CD4-positive, alpha-beta T cell (primary cell): Measurements from ENCODE around the gene NOX1. TPM values are rescaled to one million over a fixed set of nuclear protein-coding genes. Genes with fewer than 3 reads are reported as not detected.
A peak's percentile ranks its signal among the peaks of the same experiment; 100 is the strongest.

ENCODE experiments used
- ATAC-seq: fragments of 200-7000 bp; cut with Tn5 transposase; one replicate; pipeline ENCODE4 v1.10.0; 2022; ENCODE audit warnings: mild to moderate bottlenecking; ENCODE audit not compliant: poor library complexity
- CTCF ChIA-PET: fragments of 350-600 bp; sonication (Branson Sonifier 250); formaldehyde crosslinking; loops from one replicate; lab custom pipeline; 2021; ENCODE audit warnings: antibody characterized with exemption, inconsistent platforms; lab: Charles Lee
- POLR2A ChIA-PET: fragments of 350-600 bp; sonication (Branson Sonifier 250); formaldehyde crosslinking; loops from one replicate; lab custom pipeline; 2021; ENCODE audit warnings: antibody characterized with exemption, inconsistent platforms; lab: Charles Lee
- DNase-seq, 14 experiments: peaks; one replicate each; pipeline ENCODE4 v3.0.0-alpha.2; 2013 to 2020; ENCODE audit warnings: mixed read lengths in 2 of 14
- H3K27ac ChIP-seq, 2 donors: one replicate each; pipeline versions ENCODE4 v1.5.1 to v1.7.0; 2013; ENCODE audit warnings: low read length in 2 of 2, low read depth in 1 of 2, mild to moderate bottlenecking in 1 of 2
- H3K27me3 ChIP-seq, 2 experiments: 1 replicate in 1 of 2; 2 replicates in 1 of 2; pipeline versions ENCODE4 v1.6.1 to v1.7.0; 2013; ENCODE audit warnings: low read length in 2 of 2, control low read depth in 1 of 2, mild to moderate bottlenecking in 1 of 2, moderate library complexity in 1 of 2; ENCODE audit not compliant: insufficient read depth in 2 of 2, control insufficient read depth in 1 of 2
- H3K36me3 ChIP-seq: one replicate; pipeline ENCODE4 v1.6.1; 2013; ENCODE audit warnings: low read length, control low read depth; ENCODE audit not compliant: insufficient read depth
- H3K4me1 ChIP-seq: one replicate; pipeline ENCODE4 v1.6.1; 2013; ENCODE audit warnings: low read length, control low read depth; ENCODE audit not compliant: insufficient read depth
- H3K4me3 ChIP-seq: one replicate; pipeline ENCODE4 v1.5.1; 2013; ENCODE audit warnings: mild to moderate bottlenecking, low read length, moderate library complexity
- H3K9me3 ChIP-seq, 2 experiments: 1 replicate in 1 of 2; 2 replicates in 1 of 2; pipeline versions ENCODE4 v1.6.1 to v1.7.0; 2013; ENCODE audit warnings: low read length in 2 of 2, mild to moderate bottlenecking in 2 of 2, control low read depth in 1 of 2, moderate library complexity in 1 of 2; ENCODE audit not compliant: control insufficient read depth in 1 of 2, insufficient read depth in 1 of 2
- H3K27ac Mint-ChIP-seq: one replicate; pipeline ENCODE4 v1.8.0; 2020; ENCODE audit warnings: mixed read lengths
- H3K27me3 Mint-ChIP-seq: one replicate; pipeline ENCODE4 v1.8.0; 2021; ENCODE audit warnings: mixed read lengths
- H3K36me3 Mint-ChIP-seq: one replicate; pipeline ENCODE4 v1.8.0; 2021; ENCODE audit warnings: low read depth, mixed read lengths
- H3K4me1 Mint-ChIP-seq: one replicate; pipeline ENCODE4 v1.8.0; 2021; ENCODE audit warnings: low read depth, mixed read lengths
- H3K4me3 Mint-ChIP-seq: one replicate; pipeline ENCODE4 v1.8.0; 2020; ENCODE audit warnings: mild to moderate bottlenecking, mixed read lengths
- H3K9me3 Mint-ChIP-seq: one replicate; pipeline ENCODE4 v1.8.0; 2020; ENCODE audit warnings: mixed read lengths
- CTCF ChIP-seq: fragments of 200-600 bp; IDR thresholded peaks from one replicate; pipeline ENCODE4 v1.8.0; 2022; ENCODE audit warnings: antibody characterized with exemption, mild to moderate bottlenecking
- intact Hi-C, 2 experiments: fragments of 100-400 bp; cut with DNase I in 1 of 2; cut with micrococcal nuclease in 1 of 2; formaldehyde crosslinking; loops; one replicate each; pipeline versions ENCODE4 v1.15.1 to v1.9.0; 2023 to 2025; cut with DNase I, micrococcal nuclease
- total RNA-seq, 174 experiments: library from RNA in 2 of 174; stranded (reverse) in 2 of 174; gene quantifications; one replicate each; pipeline ENCODE4 v1.2.3 and lab custom pipeline; 2021 to 2026

Gene NOX1
- total RNA-seq, 2 experiments from 2014 or later: 0.36 TPM; not detected in 1

- no peak for TF ChIP-seq CTCF
- no peak overlapping the region for H3K4me3 Mint-ChIP-seq
- DNase-seq (no peak), ATAC-seq (no peak)
- H3K4me1 Mint-ChIP-seq: no peaks in the 10 kb centered on the region
- no peaks in the 10 kb centered on the region for H3K27me3 ChIP-seq
- ChIA-PET CTCF (no interaction called here), POLR2A (no interaction called here)
- no peak overlapping the region for H3K27ac ChIP-seq
- no peaks in the 10 kb centered on the region for H3K9me3 Mint-ChIP-seq
- H3K27me3 Mint-ChIP-seq: no peaks in the 10 kb centered on the region
- H3K36me3 Mint-ChIP-seq: no peaks in the 10 kb centered on the region
- H3K36me3 ChIP-seq: no peaks in the 10 kb centered on the region
- H3K27ac Mint-ChIP-seq: no peak overlapping the region
- H3K9me3 ChIP-seq: no peaks in the 10 kb centered on the region
- H3K4me1 ChIP-seq: no peaks in the 10 kb centered on the region
- H3K4me3 ChIP-seq: no peak overlapping the region
- intact Hi-C loops: no loop called here
Observed at GRCh38 chrX:100850317-100850716, 23.8 kb downstream of the NOX1 start.

DNA sequence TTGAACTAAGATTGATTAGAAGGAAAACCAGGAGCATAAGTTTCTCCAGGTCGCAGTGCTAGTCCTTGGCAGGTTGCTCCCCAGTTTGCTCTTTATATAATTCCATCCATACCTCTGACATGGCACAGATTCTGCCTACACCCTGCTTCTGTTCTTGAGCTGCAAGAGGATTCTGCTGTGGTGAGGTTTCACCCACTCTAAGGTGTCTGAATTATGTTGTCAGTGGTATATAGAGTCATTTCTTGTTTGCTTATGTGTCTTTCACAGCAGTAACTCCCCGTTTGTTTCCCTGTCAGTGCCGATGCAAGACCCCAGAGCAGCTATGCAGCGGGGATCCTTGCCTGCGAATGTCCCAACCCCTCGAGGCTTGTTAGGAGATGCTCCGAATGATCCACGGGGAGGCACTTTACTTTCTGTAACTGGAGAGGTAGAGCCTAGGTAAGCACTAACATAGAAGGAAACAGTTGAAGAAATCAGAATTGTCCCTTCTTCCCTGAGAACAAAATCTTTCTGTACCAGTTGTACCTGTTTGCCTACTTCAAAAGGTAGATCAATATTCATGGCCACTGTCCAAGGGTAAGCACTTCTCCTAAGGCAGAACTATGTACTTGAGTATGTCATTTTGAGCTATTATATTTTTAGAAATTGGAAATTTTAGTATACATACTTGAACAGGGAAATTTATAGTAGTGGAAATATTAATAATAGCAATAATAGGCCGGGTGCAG, 42.8 kb downstream of the NOX1 start:
- no peaks in the 10 kb centered on the region for H3K9me3 Mint-ChIP-seq
- H3K9me3 ChIP-seq: no peaks in the 10 kb centered on the region
- DNase-seq (no peak), ATAC-seq (no peak)
- no peak overlapping the region for H3K27ac ChIP-seq
- intact Hi-C loops: loop anchor here in 1 of 2 experiments (10.0 kb wide), 1 partner anchor 203 kb away; no protein-coding TSS in a partner anchor
- H3K4me1 ChIP-seq: peaks cover 10% of the 10 kb centered on the region
- H3K36me3 Mint-ChIP-seq: peaks cover 73% of the 10 kb centered on the region
- H3K4me3 Mint-ChIP-seq: no peak overlapping the region
- H3K27ac Mint-ChIP-seq: peak overlapping the region; percentile 90
- TF ChIP-seq CTCF: no peak
- H3K27me3 ChIP-seq: no peaks in the 10 kb centered on the region
- H3K27me3 Mint-ChIP-seq: no peaks in the 10 kb centered on the region
- H3K36me3 ChIP-seq: peaks cover 55% of the 10 kb centered on the region
- POLR2A ChIA-PET: interaction anchor here (1.7 kb wide), 1 partner anchor 11 kb away, joined by 5 read pairs; the partner anchor contains the start of gene CSTF2
- CTCF ChIA-PET: interaction anchor here (1.1 kb wide), 1 partner anchor 63 kb away, joined by 3 read pairs; no protein-coding TSS in a partner anchor
- H3K4me3 ChIP-seq: no peak overlapping the region
- H3K4me1 Mint-ChIP-seq: peaks cover 20% of the 10 kb centered on the region

DNA sequence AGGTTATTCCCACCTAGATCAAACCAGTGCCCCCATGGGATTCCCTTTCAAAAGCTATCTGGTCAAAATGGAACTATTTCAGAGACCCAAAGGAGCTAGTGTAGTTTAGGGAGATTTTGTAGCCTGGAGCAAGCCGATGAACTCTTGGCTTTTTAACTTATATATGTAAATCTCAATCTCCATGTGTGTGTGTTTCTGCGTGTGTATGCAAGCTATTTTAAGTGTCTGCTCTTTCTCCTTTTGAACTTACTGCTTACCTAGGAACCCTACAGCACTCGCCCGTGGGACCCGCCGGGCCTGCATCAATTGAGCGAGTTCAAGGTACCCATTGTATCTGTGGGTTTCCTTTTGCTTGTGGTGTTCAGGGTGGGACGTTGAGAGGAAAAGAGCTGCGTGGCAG, 43.6 kb downstream of the NOX1 start:
- Histone ChIP-seq H3K36me3 (peaks cover 61% of the 10 kb centered on the region), H3K4me3 (no peak overlapping the region), H3K27ac (peak overlapping the region in 1 of 2 donors; percentile 76), H3K27me3 (no peaks in the 10 kb centered on the region), H3K4me1 (peaks cover 10% of the 10 kb centered on the region), H3K9me3 (no peaks in the 10 kb centered on the region)
- no peaks in the 10 kb centered on the region for H3K9me3 Mint-ChIP-seq
- H3K27me3 Mint-ChIP-seq: no peaks in the 10 kb centered on the region
- ATAC-seq (no peak), DNase-seq (peak in 3 of 14 experiments; percentile 7 to 15 (median 12))
- H3K27ac Mint-ChIP-seq: peak overlapping the region; percentile 90
- intact Hi-C loops: loop anchor here in 1 of 2 experiments (10.0 kb wide), 1 partner anchor 204 kb away; no protein-coding TSS in a partner anchor
- CTCF ChIA-PET: interaction anchor here (2.4 kb wide), 1 partner anchor 62 kb away, joined by 8 read pairs; no protein-coding TSS in a partner anchor
- POLR2A ChIA-PET: interaction anchor here (1.7 kb wide), 1 partner anchor 10 kb away, joined by 5 read pairs; the partner anchor contains the start of gene CSTF2
- peaks cover 72% of the 10 kb centered on the region for H3K36me3 Mint-ChIP-seq
- H3K4me3 Mint-ChIP-seq: peak overlapping the region; percentile 62
- TF ChIP-seq CTCF: no peak
- peaks cover 20% of the 10 kb centered on the region for H3K4me1 Mint-ChIP-seq
